Middle frontal gyrus (tissue), 1 donor: ENCODE measurements around the gene MANEAL.
"Not testable (repeated sequence)": the region's sequence is repeated elsewhere in the genome, so short reads cannot be mapped to it uniquely, and the experiment has no call there.

Source experiments
- DNase-seq: peaks from one replicate; pipeline ENCODE4 v3.0.0-alpha.2; 2015; ENCODE audit warnings: low spot score; ENCODE audit errors: extremely low spot score

MANEAL gene

GRCh38 chr1:37793773-37794371 is at the start of gene MANEAL:
TSS of gene MANEAL (plus strand) at chr1:37793847. CDS start at chr1:37794183, 336 bp downstream.
- peak; percentile 12 for DNase-seq

GRCh38 chr1:37746806-37747205 is 46.8 kb upstream of the MANEAL start:
- no peak for DNase-seq

GRCh38 chr1:37748565-37748964 is 45.1 kb upstream of the MANEAL start:
- DNase-seq, result no peak

GRCh38 chr1:37752213-37752582 is 41.4 kb upstream of the MANEAL start:
- no peak for DNase-seq

- no peak for DNase-seq
Observed at GRCh38 chr1:37752583-37753471, 40.8 kb upstream of the MANEAL start.

- DNase-seq, result no peak
Observed at GRCh38 chr1:37753473-37754321, 40.0 kb upstream of the MANEAL start.

GRCh38 chr1:37755290-37755689 is 38.4 kb upstream of the MANEAL start:
- no peak for DNase-seq

- no peak for DNase-seq
Observed at GRCh38 chr1:37755951-37756560, 37.6 kb upstream of the MANEAL start.

GRCh38 chr1:37759451-37759850 is 34.2 kb upstream of the MANEAL start:
- DNase-seq, result no peak

- DNase-seq, result no peak
Observed at GRCh38 chr1:37761416-37762095, 32.1 kb upstream of the MANEAL start.

- no peak for DNase-seq
Observed at GRCh38 chr1:37762516-37762915, 31.1 kb upstream of the MANEAL start.

- no peak for DNase-seq
Observed at GRCh38 chr1:37763791-37764413, 29.7 kb upstream of the MANEAL start.

- DNase-seq, result no peak
Observed at GRCh38 chr1:37764414-37764825, 29.2 kb upstream of the MANEAL start.

GRCh38 chr1:37764888-37765441 is 28.7 kb upstream of the MANEAL start, which contains the start of gene EPHA10:
TSS of gene EPHA10 (minus strand) at chr1:37765120. CDS start at chr1:37765066, 54 bp downstream.
- peak; percentile 47 for DNase-seq

GRCh38 chr1:37765916-37766664 is 27.6 kb upstream of the MANEAL start:
- DNase-seq, result no peak

GRCh38 chr1:37767488-37767887 is 26.2 kb upstream of the MANEAL start:
- DNase-seq, result no peak

GRCh38 chr1:37771440-37771839 is 22.2 kb upstream of the MANEAL start:
- DNase-seq, result not testable (repeated sequence)

- DNase-seq, result no peak
Observed at GRCh38 chr1:37776946-37777516, 16.6 kb upstream of the MANEAL start.

- no peak for DNase-seq
Observed at GRCh38 chr1:37778654-37779053, 15.0 kb upstream of the MANEAL start.
